ENCODE results near the gene MACC1. TPM values are rescaled to one million over a fixed set of nuclear protein-coding genes. Genes with fewer than 3 reads are reported as not detected.

Gene MACC1
- total RNA-seq, 1 donor from 2014 or later: not detected

GRCh38 chr7:20183086-20183485, 34.1 kb downstream of the MACC1 start:
- Histone ChIP-seq H3K9me3 (no peaks in the 10 kb centered on the region), H3K4me1 (no peaks in the 10 kb centered on the region), H3K4me3 (no peak overlapping the region), H3K27ac (no peak overlapping the region), H3K36me3 (no peaks in the 10 kb centered on the region), H3K27me3 (no peaks in the 10 kb centered on the region)
- no peak for DNase-seq (ENCODE audit: low spot score in 2 of 2)
- intact Hi-C loops (cut with DNase I): no loop called here
- no peak for TF ChIP-seq CTCF (IDR thresholded peaks at IDR 0.05)

- no peaks in the 10 kb centered on the region for H3K36me3 ChIP-seq
- no peak overlapping the region for H3K27ac ChIP-seq
- H3K9me3 ChIP-seq: no peaks in the 10 kb centered on the region
- intact Hi-C loops (cut with DNase I): loop anchor here (10.0 kb wide), 1 partner anchor 192 kb away; no protein-coding TSS in a partner anchor
- TF ChIP-seq CTCF (IDR thresholded peaks at IDR 0.05): no peak
- DNase-seq (ENCODE audit: low spot score in 2 of 2): no peak
- H3K4me1 ChIP-seq: no peaks in the 10 kb centered on the region
- no peak overlapping the region for H3K4me3 ChIP-seq
- no peaks in the 10 kb centered on the region for H3K27me3 ChIP-seq
Observed at GRCh38 chr7:20176578-20177242, 40.5 kb downstream of the MACC1 start.

- no peak overlapping the region for H3K27ac ChIP-seq
- intact Hi-C loops (cut with DNase I): loop anchor here (10.0 kb wide), 1 partner anchor 189 kb away; no protein-coding TSS in a partner anchor
- H3K36me3 ChIP-seq: no peaks in the 10 kb centered on the region
- no peak overlapping the region for H3K4me3 ChIP-seq
- no peaks in the 10 kb centered on the region for H3K9me3 ChIP-seq
- DNase-seq (ENCODE audit: low spot score in 2 of 2): no peak
- H3K27me3 ChIP-seq: no peaks in the 10 kb centered on the region
- no peaks in the 10 kb centered on the region for H3K4me1 ChIP-seq
- no peak for TF ChIP-seq CTCF (IDR thresholded peaks at IDR 0.05)
Observed at GRCh38 chr7:20173828-20174227, 43.4 kb downstream of the MACC1 start.

GRCh38 chr7:20172736-20173334, 44.3 kb downstream of the MACC1 start:
- Histone ChIP-seq H3K9me3 (no peaks in the 10 kb centered on the region), H3K4me3 (no peak overlapping the region), H3K4me1 (no peaks in the 10 kb centered on the region), H3K27ac (no peak overlapping the region), H3K36me3 (no peaks in the 10 kb centered on the region), H3K27me3 (no peaks in the 10 kb centered on the region)
- intact Hi-C loops (cut with DNase I): loop anchor here (10.0 kb wide), 1 partner anchor 188 kb away; no protein-coding TSS in a partner anchor
- peak in 1 of 2 donors; percentile 65 for DNase-seq (ENCODE audit: low spot score in 2 of 2)
- peak in 2 of 3 experiments; percentile 14 to 27 for TF ChIP-seq CTCF (IDR thresholded peaks at IDR 0.05)

GRCh38 chr7:20170633-20171032, 46.6 kb downstream of the MACC1 start:
- H3K27me3 ChIP-seq: no peaks in the 10 kb centered on the region
- intact Hi-C loops (cut with DNase I): loop anchor here (10.0 kb wide), 1 partner anchor 186 kb away; no protein-coding TSS in a partner anchor
- DNase-seq (ENCODE audit: low spot score in 2 of 2): no peak
- no peak overlapping the region for H3K4me3 ChIP-seq
- no peak overlapping the region for H3K27ac ChIP-seq
- no peak for TF ChIP-seq CTCF (IDR thresholded peaks at IDR 0.05)
- H3K36me3 ChIP-seq: no peaks in the 10 kb centered on the region
- no peaks in the 10 kb centered on the region for H3K9me3 ChIP-seq
- no peaks in the 10 kb centered on the region for H3K4me1 ChIP-seq
